Sciatic nerve (tissue), 2 donors: ENCODE results near the gene SLC38A2. TPM values are rescaled to one million over a fixed set of nuclear protein-coding genes. Genes with fewer than 3 reads are reported as not detected.
"Not testable (repeated sequence)": the region's sequence is repeated elsewhere in the genome, so short reads cannot be mapped to it uniquely, and the experiment has no call there.

Source experiments
- ATAC-seq: fragments of 200-7000 bp; cut with Tn5 transposase; one replicate; pipeline ENCODE4 v1.9.1; 2020; ENCODE audit warnings: mild to moderate bottlenecking, moderate library complexity
- DNase-seq: peaks from one replicate; pipeline ENCODE4 v3.0.0-alpha.2; 2020; ENCODE audit warnings: low spot score
- intact Hi-C: fragments of 100-400 bp; cut with DNase I; formaldehyde crosslinking; loops from one replicate; pipeline ENCODE4 v1.14.2; 2022
- total RNA-seq: library from RNA; stranded (reverse); fragmentation: NEBNext Ultra II Directional; extraction: Animal tissue kit (Norgen Biotek cat#: 25700); gene quantifications from one replicate; pipeline ENCODE4 v1.2.1, GENCODE V29; 2021
- donor health status: DM: no; HTN: no; CAD: no.
- donor health status: DM: no; HTN: no; CAD: no.

Gene SLC38A2
- total RNA-seq, 1 donor from 2014 or later: 285 TPM

DNA sequence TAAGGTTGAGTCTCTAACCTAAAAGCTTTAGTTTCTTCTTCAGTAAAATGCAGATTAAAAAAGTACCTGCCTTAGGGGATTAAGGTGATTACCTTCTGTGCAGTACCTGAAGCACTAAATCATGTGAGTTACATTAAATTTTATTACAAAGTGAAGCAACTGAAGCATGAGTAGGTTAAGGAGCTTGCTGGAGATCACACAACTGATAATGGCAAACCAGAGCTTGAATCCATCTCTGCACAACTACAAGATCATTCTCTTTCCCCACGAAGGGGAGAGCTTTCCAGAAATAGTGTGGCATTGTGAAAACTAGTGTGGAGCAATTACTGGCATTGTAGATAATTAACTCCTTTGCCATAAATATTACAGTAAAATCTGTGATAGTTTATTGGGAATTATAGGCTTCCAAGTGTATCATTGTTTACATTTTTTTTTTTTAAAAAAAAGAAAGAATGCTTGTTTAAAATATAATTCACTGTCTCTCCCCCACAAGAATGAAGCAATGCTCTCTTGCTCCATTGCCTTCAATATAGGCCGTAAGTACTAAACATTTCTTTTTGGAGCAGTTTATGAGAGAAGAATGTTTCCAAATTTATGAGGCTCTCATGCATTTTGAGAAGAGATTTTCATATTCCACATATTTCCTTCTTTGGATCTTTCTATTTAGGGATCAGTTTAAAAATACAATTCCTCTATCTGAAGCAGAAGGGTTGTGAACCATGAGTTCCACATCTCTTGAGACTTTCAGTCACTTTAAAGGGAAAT, 20.5 kb downstream of the SLC38A2 start:
- ATAC-seq: no peak
- intact Hi-C loops: loop anchor here (10.0 kb wide), 1 partner anchor 313 kb away; no protein-coding TSS in a partner anchor
- DNase-seq: no peak

DNA sequence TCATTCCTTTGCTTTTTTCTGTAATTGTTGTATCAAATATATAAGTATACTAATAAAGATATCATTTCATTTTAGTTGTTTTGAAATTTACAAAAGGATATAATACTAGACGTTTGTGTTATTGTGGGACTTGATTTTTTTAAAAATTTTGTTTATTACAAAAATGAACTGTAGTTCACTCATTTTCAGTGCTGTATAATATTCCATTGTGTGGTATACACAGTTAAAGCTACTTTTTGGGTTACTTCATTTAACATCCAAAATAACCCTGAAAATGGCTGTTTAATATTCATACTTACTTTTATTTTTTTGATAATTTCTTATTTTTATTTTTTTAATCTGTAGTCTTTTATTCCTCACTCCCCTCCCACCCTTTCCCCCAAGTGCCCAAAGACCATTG, 21.4 kb downstream of the SLC38A2 start:
- ATAC-seq (no peak), DNase-seq (no peak)
- intact Hi-C loops: loop anchor here (10.0 kb wide), 1 partner anchor 314 kb away; no protein-coding TSS in a partner anchor

DNA sequence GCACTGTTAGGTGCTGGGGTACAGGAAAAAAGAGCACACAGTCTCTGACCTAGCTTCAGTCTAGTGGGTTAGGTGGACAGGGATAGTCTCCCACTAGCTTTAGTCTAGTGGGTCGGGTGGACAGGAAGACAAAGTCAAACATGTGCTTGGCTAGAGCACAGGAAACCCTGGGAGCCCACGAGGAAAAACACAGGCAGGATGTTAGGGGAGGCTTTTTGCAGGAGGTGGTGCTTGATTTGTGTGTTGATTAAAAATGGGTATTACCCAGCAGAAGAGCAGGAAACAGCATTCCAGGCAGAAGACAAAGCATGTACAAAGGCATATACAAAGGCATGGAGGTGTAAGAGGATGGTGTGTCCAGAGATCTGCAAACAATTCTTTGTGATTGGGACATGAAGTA, 23.3 kb downstream of the SLC38A2 start:
- DNase-seq: no peak
- no peak for ATAC-seq
- intact Hi-C loops: loop anchor here (10.0 kb wide), 1 partner anchor 656 kb away; no protein-coding TSS in a partner anchor

- intact Hi-C loops: loop anchor here (10.0 kb wide), 1 partner anchor 662 kb away; no protein-coding TSS in a partner anchor
- DNase-seq (no peak), ATAC-seq (no peak)
Observed at GRCh38 chr12:46343118-46343852, 29.3 kb downstream of the SLC38A2 start.

DNA sequence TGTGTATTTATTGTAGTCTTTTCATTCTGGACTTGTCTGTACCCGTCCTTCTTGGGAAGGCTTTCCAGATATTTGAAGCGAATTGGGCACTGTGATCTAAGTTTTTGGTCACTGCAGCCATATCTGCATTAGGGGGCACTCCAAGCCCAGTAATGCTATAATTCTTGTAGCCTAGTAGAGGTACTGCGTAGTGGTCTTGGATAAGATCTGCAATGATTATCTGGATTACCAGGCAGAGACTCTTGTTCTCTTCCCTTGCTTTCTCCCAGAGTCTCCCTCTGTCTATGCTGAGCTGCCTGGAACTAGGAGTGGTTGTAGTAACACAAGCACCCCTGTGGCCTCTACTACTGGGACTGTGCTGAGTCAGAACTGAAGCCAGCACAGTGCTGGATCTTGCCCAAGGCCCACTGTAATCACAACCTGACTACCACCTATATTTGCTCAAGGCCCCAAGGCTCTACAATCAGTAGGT, 30.0 kb downstream of the SLC38A2 start:
- ATAC-seq (peak; percentile 88), DNase-seq (no peak)
- intact Hi-C loops: loop anchor here (10.0 kb wide), 1 partner anchor 662 kb away; no protein-coding TSS in a partner anchor

- DNase-seq (no peak), ATAC-seq (no peak)
- intact Hi-C loops: no loop called here
Observed at GRCh38 chr12:46339051-46339450, 33.5 kb downstream of the SLC38A2 start.

DNA sequence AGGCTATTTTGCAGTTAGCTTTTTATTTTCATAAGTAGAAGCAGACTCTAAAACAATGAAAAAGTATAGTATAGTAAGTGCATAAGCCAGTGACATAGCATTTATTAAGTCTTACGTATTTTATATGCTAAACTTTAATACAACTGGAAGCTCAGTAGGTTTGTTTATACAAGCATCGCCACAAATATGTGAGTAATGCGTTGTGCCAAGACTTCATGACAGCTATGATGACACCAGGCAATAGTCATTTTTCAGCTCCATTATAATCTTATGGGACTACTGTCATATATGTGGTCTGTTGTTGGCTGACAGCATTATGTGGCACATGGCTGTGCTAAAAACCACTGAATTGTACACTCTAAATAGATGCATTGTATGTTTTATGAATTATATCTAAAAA, 40.3 kb downstream of the SLC38A2 start:
- no peak for ATAC-seq
- DNase-seq: no peak
- intact Hi-C loops: no loop called here

GRCh38 chr12:46325075-46325474, 47.5 kb downstream of the SLC38A2 start:
- ATAC-seq: not testable (repeated sequence)

DNA sequence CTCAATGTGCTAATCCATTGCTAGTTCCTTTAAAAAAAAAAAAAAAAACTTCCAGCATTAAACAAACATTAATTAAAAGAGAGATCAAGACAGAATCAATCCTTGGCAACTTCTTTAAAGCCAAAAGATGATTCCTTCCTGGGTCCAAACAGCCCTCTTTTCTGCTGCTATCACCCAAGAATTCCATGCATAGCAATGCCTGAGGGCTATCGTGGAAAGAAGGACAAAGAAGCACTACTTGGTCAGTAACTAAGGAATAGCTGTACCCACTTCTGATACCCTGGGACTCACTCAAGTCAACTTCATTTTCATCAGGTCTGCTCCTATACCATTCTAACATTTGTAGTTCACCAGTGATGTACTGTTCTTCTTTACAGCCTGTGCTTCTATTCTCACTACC, 51.8 kb downstream of the SLC38A2 start:
- ATAC-seq (no peak), DNase-seq (no peak)
- intact Hi-C loops: no loop called here

More at GRCh38 chr12:46325075-46325474, 47.5 kb downstream of the SLC38A2 start:
- intact Hi-C loops, DNase-seq: not testable (repeated sequence)

DNA sequence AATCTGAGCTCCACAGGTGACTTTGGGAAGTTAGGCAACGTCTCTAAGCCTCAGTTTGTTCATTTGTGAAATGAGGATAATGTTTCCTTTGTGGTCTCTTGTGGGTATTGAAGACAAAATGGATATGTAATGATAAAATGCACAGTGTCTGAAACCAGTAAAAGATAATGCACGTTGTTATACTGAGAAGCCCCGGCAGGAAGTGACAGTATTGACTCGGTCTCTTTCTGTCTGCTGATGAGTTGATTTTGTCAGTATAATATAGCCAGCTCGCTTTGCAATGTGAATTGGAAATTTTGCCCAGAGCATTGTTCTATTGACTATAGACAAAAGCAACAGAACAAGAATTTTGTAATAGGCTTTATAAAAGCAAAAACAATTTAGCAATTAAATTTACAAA, 54.5 kb downstream of the SLC38A2 start:
- ATAC-seq (no peak), DNase-seq (no peak)

More for the DNA sequence above, 54.5 kb downstream of the SLC38A2 start:
- intact Hi-C loops: no loop called here

Other genes starting within 250 kb of the SLC38A2 start
- 12.7 TPM for gene SLC38A1, start 103.7 kb downstream of the SLC38A2 start, total RNA-seq